Colonic mucosa (tissue), 4 donors: ENCODE measurements around the gene RARB. TPM values are rescaled to one million over a fixed set of nuclear protein-coding genes. Genes with fewer than 3 reads are reported as not detected.

Source experiments
- DNase-seq: peaks from one replicate; pipeline ENCODE4 v3.0.0-alpha.2; 2020
- H3K27ac ChIP-seq: fragments of 200-600 bp; one replicate; pipeline ENCODE4 v1.8.0; 2021
- H3K27me3 ChIP-seq: fragments of 200-600 bp; one replicate; pipeline ENCODE4 v1.8.0; 2021
- H3K36me3 ChIP-seq: fragments of 200-600 bp; one replicate; pipeline ENCODE4 v1.8.0; 2021
- H3K4me1 ChIP-seq: fragments of 200-600 bp; one replicate; pipeline ENCODE4 v1.8.0; 2021; ENCODE audit warnings: mild to moderate bottlenecking
- H3K4me3 ChIP-seq: fragments of 200-600 bp; one replicate; pipeline ENCODE4 v1.8.0; 2021
- H3K9ac ChIP-seq, 2 donors: one replicate each; pipeline ENCODE4 v1.7.0; 2013; ENCODE audit warnings: control low read depth in 2 of 2, low read depth in 2 of 2, low read length in 2 of 2
- H3K9me3 ChIP-seq: fragments of 200-600 bp; one replicate; pipeline ENCODE4 v1.8.0; 2021
- intact Hi-C: fragments of 100-400 bp; cut with DNase I; formaldehyde crosslinking; loops from one replicate; pipeline ENCODE4 v1.14.1; 2022
- total RNA-seq, 2 donors: library from RNA; stranded (reverse); fragmentation: NEBNext Ultra II Directional in 1 of 2; extraction: Animal tissue kit (Norgen Biotek cat#: 25700) in 1 of 2; gene quantifications; one replicate each; pipeline ENCODE4 v1.2.1, GENCODE V29; 2021
- TF ChIP-seq, protein P1 (sequence below): fragments of 200-600 bp; IDR thresholded peaks from one replicate; pipeline ENCODE4 v1.8.0; 2022; ENCODE audit warnings: antibody characterized with exemption, mild to moderate bottlenecking
- donor health status: healthy.
- donor health status: DM: no; HTN: no; CAD: no.
- donor health status: DM: no; HTN: no; CAD: no.

RARB gene
- total RNA-seq, 2 donors from 2014 or later, result 0.54 to 0.74 TPM

DNA sequence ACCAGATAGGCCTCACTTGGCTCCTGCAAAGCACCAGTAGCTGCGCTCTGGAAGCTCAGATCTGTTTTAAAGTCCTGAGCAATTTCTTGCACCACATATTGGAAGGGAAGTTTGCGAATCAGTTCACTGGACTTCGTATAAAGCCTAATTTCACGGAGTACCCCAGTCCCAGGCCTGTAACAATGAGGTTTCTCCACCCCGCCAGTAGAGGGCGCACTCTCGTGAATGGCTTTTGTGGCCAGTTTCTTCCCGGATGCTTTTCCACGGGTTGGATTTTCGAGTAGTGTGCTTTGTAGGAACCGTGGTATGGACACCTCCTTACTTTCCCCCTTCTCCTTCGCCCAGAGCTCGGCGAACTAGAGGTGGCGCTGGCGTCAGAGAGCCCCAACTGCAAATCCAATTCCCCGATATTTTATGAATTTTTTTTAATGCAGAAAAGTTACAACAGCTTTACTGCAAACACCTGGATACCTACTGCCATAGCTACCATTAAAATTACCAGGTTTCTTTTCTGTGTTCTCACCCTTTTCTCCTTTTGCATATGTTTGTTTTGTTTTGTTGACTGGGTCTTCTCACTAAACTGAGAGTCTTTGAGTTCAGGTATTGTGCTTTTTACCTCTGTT is 13.3 kb downstream of the RARB start:
- peak; percentile 30 for DNase-seq
- no peaks in the 10 kb centered on the region for H3K36me3 ChIP-seq

DNA sequence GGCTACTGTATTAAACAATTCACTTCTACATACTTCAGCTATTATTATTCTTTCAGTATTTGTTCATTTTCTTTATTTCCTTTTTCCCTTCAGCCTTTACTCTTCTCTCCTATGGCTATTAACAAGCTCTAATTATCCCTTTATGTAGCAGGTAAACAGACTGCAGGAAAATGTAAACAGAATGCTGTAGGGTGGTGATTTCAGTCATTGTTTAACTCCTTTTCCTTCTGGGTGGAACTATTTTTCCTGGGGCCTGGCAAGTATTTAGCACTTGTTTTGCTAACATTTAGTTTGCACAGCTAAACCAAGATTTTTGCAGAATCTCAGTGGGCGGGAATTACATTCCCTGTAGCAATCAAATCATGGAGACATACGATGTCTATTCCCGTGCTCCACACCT is 14.4 kb downstream of the RARB start:
- intact Hi-C loops, result no loop called here
- TF ChIP-seq, protein P1, sequence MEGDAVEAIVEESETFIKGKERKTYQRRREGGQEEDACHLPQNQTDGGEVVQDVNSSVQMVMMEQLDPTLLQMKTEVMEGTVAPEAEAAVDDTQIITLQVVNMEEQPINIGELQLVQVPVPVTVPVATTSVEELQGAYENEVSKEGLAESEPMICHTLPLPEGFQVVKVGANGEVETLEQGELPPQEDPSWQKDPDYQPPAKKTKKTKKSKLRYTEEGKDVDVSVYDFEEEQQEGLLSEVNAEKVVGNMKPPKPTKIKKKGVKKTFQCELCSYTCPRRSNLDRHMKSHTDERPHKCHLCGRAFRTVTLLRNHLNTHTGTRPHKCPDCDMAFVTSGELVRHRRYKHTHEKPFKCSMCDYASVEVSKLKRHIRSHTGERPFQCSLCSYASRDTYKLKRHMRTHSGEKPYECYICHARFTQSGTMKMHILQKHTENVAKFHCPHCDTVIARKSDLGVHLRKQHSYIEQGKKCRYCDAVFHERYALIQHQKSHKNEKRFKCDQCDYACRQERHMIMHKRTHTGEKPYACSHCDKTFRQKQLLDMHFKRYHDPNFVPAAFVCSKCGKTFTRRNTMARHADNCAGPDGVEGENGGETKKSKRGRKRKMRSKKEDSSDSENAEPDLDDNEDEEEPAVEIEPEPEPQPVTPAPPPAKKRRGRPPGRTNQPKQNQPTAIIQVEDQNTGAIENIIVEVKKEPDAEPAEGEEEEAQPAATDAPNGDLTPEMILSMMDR, result no peak

More for the DNA sequence above, 13.3 kb downstream of the RARB start:
- Histone ChIP-seq H3K9ac (no peak overlapping the region), H3K27ac (no peak overlapping the region), H3K4me3 (no peak overlapping the region), H3K9me3 (no peaks in the 10 kb centered on the region), H3K4me1 (no peaks in the 10 kb centered on the region), H3K27me3 (no peaks in the 10 kb centered on the region)
- TF ChIP-seq, protein P1, result peak; percentile 39
- intact Hi-C loops, result no loop called here

DNA sequence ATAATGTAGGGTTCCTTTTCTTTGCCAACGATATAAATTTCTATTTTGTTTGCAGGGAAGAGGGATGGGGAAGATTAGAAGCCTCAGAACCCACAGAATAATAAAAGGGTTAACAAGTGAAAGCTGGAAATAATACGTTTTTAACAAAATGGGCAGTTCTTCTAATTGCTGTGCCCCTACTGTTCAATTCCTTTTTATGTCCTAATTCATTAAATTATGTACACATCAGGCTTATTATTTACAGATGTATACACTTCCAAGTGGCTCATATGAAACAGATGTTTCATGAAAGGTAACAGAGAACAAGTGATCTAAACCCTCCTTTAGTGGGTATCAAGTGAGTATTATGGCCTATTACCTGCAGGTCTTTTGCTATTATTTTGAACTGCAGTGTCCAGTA is 16.2 kb downstream of the RARB start:
- no peaks in the 10 kb centered on the region for H3K36me3 ChIP-seq
- H3K4me3 ChIP-seq, result no peak overlapping the region
- no peaks in the 10 kb centered on the region for H3K9me3 ChIP-seq
- no peaks in the 10 kb centered on the region for H3K4me1 ChIP-seq
- no peaks in the 10 kb centered on the region for H3K27me3 ChIP-seq
- intact Hi-C loops, result no loop called here
- TF ChIP-seq, protein P1, result no peak
- no peak overlapping the region for H3K9ac ChIP-seq
- DNase-seq, result no peak
- H3K27ac ChIP-seq, result no peak overlapping the region

More for the DNA sequence above, 14.4 kb downstream of the RARB start:
- Histone ChIP-seq H3K9me3 (no peaks in the 10 kb centered on the region), H3K9ac (no peak overlapping the region), H3K27me3 (no peaks in the 10 kb centered on the region), H3K4me1 (no peaks in the 10 kb centered on the region), H3K4me3 (no peak overlapping the region), H3K36me3 (no peaks in the 10 kb centered on the region), H3K27ac (no peak overlapping the region)
- DNase-seq, result no peak

DNA sequence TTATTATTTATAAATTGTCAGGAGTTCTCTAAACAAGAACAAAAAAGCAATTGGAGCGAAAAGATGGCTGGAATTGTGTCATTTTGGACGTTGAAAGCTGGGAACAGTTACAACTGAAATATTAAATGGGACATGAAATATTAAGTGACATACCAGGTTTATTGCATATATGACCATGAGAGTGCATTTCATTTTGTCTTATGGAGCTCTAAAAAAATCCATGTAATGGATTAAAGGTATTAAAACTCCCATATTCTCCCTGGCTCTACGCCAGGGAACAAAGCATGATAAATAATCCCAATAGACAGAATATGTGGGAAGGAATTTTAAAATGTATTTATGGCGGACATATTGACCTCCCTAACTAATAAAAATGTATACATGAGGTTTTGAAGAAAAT is 17.7 kb downstream of the RARB start:
- Histone ChIP-seq H3K4me3 (no peak overlapping the region), H3K27ac (no peak overlapping the region), H3K4me1 (no peaks in the 10 kb centered on the region), H3K9me3 (no peaks in the 10 kb centered on the region), H3K27me3 (no peaks in the 10 kb centered on the region), H3K36me3 (no peaks in the 10 kb centered on the region), H3K9ac (no peak overlapping the region)
- TF ChIP-seq, protein P1, result no peak
- DNase-seq, result no peak
- intact Hi-C loops, result no loop called here

DNA sequence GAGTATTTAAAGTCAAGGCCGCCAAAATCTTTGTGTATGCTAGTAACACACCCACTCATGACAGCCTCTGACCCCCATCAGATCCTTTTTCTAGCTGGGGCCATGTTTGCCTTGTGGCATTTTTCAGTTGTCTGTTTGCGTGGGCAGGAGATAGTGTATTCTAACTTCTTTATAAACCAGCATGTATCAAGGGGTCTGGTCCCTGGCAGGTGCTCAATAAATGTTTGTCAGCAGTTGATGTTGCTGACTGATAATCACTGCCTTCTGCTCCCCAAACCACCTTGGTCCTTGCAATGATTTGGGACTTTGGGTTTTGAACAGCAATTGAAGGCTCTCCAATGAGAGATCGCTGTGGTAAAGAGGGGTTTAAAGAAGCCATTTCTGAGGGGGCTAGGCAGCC is 19.2 kb downstream of the RARB start:
- TF ChIP-seq, protein P1, result no peak
- Histone ChIP-seq H3K9me3 (no peaks in the 10 kb centered on the region), H3K4me3 (no peak overlapping the region), H3K27me3 (no peaks in the 10 kb centered on the region), H3K36me3 (no peaks in the 10 kb centered on the region), H3K9ac (no peak overlapping the region), H3K4me1 (no peaks in the 10 kb centered on the region), H3K27ac (no peak overlapping the region)
- intact Hi-C loops, result no loop called here
- no peak for DNase-seq
